ENCODE data around the gene NRN1.

The NRN1 gene

DNA sequence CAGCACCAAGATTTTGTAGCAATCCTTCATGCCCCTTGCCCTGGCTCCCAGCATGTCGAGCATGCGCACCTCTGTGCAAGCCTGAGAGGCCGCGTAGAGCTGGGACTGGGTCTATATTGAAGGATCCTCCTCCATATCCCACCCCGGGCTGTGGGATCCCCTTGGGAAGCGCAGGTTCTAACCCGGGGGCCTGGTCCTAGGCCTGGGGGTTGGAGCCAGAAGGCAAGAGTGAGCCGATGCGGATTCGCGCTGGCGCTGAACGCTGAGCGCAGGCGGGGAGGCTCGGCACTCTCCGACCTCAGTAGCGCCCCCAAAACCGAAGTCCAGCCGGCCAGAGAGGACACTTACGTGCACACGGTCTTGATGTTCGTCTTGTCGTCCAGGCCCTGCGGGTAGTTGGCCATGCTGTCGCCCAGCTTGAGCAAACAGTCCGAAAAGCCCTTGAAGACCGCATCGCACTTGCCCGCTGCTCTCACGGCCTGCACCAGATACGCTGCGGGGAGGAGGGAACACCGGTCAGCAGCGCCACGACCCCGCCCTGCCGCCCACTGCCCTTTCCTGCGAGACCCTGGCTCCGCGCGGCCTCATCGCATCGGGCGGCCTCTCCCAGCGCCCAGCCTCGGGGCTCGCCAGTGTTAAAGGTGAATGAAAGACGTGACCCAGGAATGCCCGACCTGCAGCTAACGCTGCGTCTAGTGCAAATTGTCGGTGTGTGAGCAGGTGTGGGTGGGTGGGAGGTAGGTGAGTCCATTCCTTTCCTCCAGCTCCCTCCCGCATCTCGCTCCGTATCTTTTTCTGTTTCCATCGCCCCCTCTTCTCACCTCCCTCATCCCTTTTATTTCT is 4.5 kb downstream of the NRN1 start:
- no peak for DNase-seq (ENCODE audit: low read depth)

DNA sequence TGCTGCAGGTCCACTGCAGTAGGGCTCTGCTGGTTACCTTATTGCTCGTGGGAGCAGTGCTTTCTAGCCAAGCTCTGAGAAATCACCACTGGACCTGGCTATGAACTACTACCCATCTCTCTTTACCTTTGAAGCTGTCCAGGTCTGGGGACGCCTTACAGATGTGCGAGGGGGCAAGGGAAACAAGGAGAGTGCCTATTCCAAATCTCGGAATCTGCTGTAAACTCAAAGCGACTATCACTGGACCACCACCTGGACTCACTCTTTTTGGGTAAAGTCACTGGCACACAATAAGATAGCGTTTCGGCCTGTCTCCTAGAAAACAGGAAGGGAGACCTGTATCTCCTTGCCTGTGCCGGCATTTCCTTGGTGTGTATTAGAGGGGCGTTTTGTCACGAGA is 5.3 kb downstream of the NRN1 start:
- DNase-seq (ENCODE audit: low read depth), result no peak

GRCh38 chr6:5999688-6000608 is 6.8 kb downstream of the NRN1 start:
- no peak for DNase-seq (ENCODE audit: low read depth)

DNA sequence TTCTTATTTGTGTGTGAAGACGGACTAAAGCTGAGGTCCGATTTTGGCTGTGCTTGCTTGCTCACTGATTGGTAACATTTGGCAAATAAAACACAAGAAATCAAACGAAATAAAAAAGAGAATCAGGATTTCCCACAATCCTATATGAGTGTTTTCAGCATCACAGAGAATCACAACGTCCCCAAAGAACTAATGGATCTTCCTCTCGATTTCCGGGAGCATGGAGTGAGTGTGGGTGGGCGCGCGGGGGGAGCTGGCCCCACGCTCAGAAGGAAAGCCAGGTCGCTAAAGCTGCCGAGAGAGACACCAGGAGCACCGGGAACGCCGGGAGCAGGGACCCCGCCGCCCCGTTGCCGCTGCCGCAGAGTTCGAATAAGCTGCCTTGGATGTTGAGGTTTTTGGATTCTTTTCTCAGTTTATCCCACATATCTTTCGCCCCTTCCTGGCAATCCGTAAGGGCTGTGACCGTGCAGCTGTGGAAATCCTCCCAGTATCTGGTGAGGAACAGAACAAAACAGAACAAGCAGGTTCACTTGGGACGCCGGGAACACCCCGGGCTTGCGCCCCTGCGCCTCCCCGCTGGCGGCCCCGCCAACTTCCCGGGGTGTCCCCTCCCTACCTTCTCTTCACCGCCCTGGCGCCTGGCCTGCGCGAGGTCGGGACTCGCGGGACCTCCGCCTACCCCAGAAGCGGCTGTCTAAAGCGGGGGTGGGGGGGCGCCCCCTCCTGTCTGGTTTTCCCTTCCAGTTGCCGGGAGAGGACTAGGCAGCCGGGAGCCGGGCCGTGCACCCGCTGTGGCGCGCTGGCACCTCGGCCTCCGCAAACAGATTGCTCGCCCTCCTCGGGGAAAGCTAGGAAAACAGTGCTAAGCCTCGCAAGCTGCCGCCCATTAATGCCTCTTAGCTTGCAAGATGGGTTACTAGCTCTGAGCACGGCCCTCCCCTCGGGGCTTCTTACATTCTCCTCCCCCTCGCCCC is 7.7 kb downstream of the NRN1 start:
- DNase-seq (ENCODE audit: low read depth), result no peak

- no peak for DNase-seq (ENCODE audit: low read depth)
Observed at GRCh38 chr6:5998236-5998635, 8.5 kb downstream of the NRN1 start.

- no peak for DNase-seq (ENCODE audit: low read depth)
Observed at GRCh38 chr6:5997420-5997987, 9.2 kb downstream of the NRN1 start.

GRCh38 chr6:5996714-5997419 is 9.9 kb downstream of the NRN1 start:
- peak; percentile 50 for DNase-seq (ENCODE audit: low read depth)

GRCh38 chr6:5995949-5996713 is 10.6 kb downstream of the NRN1 start:
- peak; percentile 76 for DNase-seq (ENCODE audit: low read depth)

- no peak for DNase-seq (ENCODE audit: low read depth)
Observed at GRCh38 chr6:5995658-5995948, 11.1 kb downstream of the NRN1 start.

DNA sequence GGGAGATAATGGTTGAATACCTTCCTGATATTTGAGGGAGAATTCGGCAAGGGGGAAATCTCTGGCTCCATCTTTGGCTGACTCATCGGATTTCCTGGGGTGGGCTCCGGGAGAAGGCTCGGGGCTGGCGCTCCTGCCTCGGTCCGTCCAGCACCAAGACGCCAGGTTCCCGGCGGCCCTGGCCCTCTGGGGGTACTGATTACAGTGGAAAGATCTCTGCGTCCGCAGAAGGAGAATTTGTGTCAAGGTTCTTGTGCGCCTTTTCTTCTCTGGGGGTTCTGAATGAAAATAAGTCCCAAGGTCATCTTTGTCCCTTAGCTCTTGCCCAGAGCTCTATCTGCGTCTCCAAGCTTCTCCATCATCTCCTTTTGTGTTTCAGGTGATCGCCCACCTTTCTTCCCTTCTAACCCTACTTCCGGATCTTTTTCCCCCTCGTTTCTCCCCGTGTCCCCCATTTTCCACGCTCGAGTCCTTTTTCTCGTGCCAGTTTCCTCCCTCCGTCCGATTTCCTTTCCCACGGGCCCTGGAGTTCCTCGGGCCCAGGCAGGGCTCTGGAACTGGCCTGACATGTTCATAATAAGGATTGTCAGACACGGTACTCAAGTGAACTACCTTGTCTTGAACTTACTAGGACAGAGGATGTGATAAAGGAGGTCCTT is 11.6 kb downstream of the NRN1 start:
- DNase-seq (ENCODE audit: low read depth), result no peak

GRCh38 chr6:5994234-5994998 is 12.3 kb downstream of the NRN1 start:
- DNase-seq (ENCODE audit: low read depth), result no peak

DNA sequence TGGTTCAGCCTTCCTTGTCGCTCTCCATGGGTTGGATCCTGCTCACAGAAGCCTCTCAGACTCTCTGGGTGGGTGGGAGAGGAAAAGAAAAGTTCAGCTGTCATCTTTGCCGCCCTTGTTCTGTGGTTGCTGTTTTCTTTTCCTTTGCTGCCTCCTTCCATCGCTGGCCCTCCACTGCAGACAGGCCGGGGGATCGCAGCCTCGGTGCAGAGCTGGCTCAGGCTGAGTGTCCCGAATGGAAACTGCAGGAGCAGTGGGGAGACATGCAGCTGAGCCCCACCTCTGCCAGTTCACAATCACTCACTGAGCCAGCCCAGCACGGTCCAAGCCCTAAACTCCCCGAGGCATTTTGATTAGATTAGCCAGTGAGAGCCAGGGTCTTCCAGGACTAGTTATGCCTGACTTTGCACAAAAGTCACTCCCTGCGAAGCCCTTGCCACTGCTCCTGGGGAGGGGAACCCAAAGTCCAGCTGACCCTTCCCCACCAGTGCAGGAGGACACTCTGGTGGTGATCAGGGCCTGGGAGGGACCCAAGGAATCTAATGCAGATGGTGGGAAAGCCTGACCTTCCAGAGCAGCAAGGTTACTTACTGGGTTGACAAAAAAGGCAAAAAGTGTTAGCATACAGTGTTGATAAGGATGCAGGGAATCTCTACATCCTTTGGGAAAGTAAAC is 14.0 kb downstream of the NRN1 start:
- no peak for DNase-seq (ENCODE audit: low read depth)

DNA sequence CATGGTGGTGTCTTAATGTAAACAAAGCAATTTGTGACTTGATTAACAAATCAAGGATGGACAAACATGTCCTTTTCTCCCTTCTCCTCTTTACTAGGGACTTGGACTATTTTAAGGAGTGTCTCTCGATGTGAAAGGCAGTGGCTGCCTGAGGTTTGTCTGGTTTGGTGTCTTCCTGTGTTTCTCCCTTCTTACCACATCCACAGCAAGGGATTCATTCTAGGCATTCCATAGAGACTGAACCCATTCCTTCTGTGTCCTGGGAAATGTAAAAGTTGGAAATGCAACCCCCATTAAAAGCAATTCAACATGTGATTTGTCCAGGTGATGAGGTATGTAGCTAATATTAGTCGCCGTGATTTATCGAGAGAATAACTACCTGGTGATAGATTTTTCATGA is 15.9 kb downstream of the NRN1 start:
- peak; percentile 40 for DNase-seq (ENCODE audit: low read depth)

GRCh38 chr6:5989141-5989723 is 17.5 kb downstream of the NRN1 start:
- peak; percentile 81 for DNase-seq (ENCODE audit: low read depth)

GRCh38 chr6:5986861-5987260 is 19.9 kb downstream of the NRN1 start:
- no peak for DNase-seq (ENCODE audit: low read depth)

GRCh38 chr6:5984150-5985089 is 22.3 kb downstream of the NRN1 start:
- DNase-seq (ENCODE audit: low read depth), result no peak

Measured in EH (cell line).